Transverse colon (tissue), 4 donors: ENCODE data around the gene PCBP2. TPM values are rescaled to one million over a fixed set of nuclear protein-coding genes. Genes with fewer than 3 reads are reported as not detected.

Experiments
- DNase-seq: peaks from one replicate; pipeline ENCODE4 v3.0.0-alpha.2; 2019
- H3K27ac ChIP-seq, 4 donors: fragments of 200-600 bp; sonication (generic); 2 replicates each; pipeline ENCODE4 v1.5.1; 2016 to 2018; ENCODE audit warnings: inconsistent platforms in 4 of 4
- H3K27me3 ChIP-seq: fragments of 200-600 bp; sonication (generic); 2 replicates; pipeline ENCODE4 v1.5.1; 2017; ENCODE audit warnings: inconsistent platforms
- H3K36me3 ChIP-seq, 4 donors: fragments of 200-600 bp; sonication (generic); 2 replicates each; pipeline ENCODE4 v1.5.1; 2017 to 2019; ENCODE audit warnings: inconsistent platforms in 4 of 4
- H3K4me1 ChIP-seq, 4 donors: fragments of 200-600 bp; sonication (generic); 2 replicates each; pipeline ENCODE4 v1.5.1; 2017 to 2020; ENCODE audit warnings: inconsistent platforms in 4 of 4
- H3K4me3 ChIP-seq, 4 donors: fragments of 200-600 bp; sonication (generic); 1 replicate in 1 of 4; 2 replicates in 3 of 4; pipeline versions ENCODE4 v1.5.1 to v1.6.1; 2017 to 2019; ENCODE audit warnings: inconsistent platforms in 4 of 4
- H3K9me3 ChIP-seq, 2 donors: fragments of 200-600 bp; sonication (generic); 2 replicates each; pipeline ENCODE4 v1.5.1; 2017 to 2019; ENCODE audit warnings: inconsistent platforms in 2 of 2
- EP300 ChIP-seq: sonication (generic); formaldehyde crosslinking; IDR thresholded peaks from one replicate; pipeline ENCODE4 v1.6.1; 2017; ENCODE audit warnings: antibody characterized with exemption, low read depth
- POLR2A ChIP-seq: fragments of 450-650 bp; IDR thresholded peaks from one replicate; pipeline ENCODE4 v1.6.1; 2016; ENCODE audit warnings: antibody characterized with exemption, mild to moderate bottlenecking, moderate library complexity
- POLR2AphosphoS5 ChIP-seq, 3 donors: sonication (generic); formaldehyde crosslinking; IDR thresholded peaks; one replicate each; pipeline ENCODE4 v1.6.1; 2016; ENCODE audit warnings: antibody characterized with exemption in 3 of 3
- WGBS, 2 donors: methylation state at CpG; one replicate each; pipeline ENCODE4 v1.1.5; 2018; ENCODE audit warnings: low coverage in 1 of 2; 5-methylcytosine and 5-hydroxymethylcytosine counted together
- in situ Hi-C, 4 donors: fragments of 200-750 bp; cut with MboI; loops; one replicate each; pipeline versions ENCODE4 v1.15.0 to v1.15.1; 2017; ENCODE audit warnings: low sequenced_read_pairs in 3 of 4, low pct_ligation_motif_present in 1 of 4, low pct_unique_long_range_greater_than_20kb in 1 of 4
- intact Hi-C: fragments of 100-400 bp; cut with DNase I; formaldehyde crosslinking; loops from one replicate; pipeline ENCODE4 v1.15.1; 2023; ENCODE audit warnings: low total_unique reads
- total RNA-seq, 4 donors: library from RNA; depleted of rRNA; stranded (reverse); fragments of >200 nt; gene quantifications; one replicate each; pipeline ENCODE4 v1.1.0, GENCODE V29; 2016
- TF ChIP-seq, protein P1 (sequence below), 5 experiments: fragments of 200-600 bp in 3 of 5; fragments of 450-650 bp in 2 of 5; sonication (generic) in 3 of 5; IDR thresholded peaks; 1 replicate in 2 of 5; 2 replicates in 3 of 5; pipeline ENCODE4 v1.5.1; 2016 to 2017; ENCODE audit warnings: antibody characterized with exemption in 5 of 5, inconsistent platforms in 3 of 5, mild to moderate bottlenecking in 2 of 5, moderate library complexity in 1 of 5

Gene PCBP2
- total RNA-seq, 4 donors from 2014 or later, result 340 to 492 (median 432) TPM

DNA sequence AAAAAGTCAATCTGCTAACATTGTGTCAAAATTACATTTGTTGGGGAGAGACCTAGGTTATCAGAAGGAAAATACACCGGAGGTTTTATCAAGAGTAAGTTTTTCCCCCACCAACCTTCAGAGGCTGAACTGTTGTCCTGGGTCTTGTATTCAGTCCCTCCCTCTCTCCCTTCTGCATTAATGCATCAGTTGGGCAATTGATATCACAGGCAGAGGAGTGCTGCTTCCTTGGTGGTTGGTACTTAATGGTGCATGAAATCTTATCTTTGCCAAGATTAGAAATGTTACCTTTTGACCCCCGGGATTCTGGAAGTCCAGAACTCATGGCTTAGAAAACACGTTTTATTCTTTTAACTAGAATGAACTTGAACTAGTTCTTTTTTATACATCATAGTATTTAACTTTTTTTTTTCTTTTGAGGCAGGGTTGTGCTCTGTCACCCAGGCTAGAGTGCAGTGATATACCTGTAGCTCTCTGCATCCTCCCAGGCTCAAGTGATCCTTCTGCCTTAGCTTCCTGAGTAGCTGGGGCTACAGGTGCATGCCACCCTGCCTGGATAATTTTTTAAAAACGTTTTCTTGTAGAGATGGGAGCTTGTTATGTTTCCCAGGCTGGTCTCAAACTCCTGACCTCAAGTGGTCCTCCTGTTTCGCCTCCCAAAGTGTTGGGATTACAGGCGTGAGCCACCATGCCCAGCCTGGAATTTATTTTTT is 4.9 kb downstream of the PCBP2 start:
- Histone ChIP-seq H3K27me3 (no peaks in the 10 kb centered on the region), H3K4me1 (peaks cover 9 to 19% (median 15%) of the 10 kb centered on the region in 4 donors), H3K9me3 (no peaks in the 10 kb centered on the region), H3K36me3 (peaks cover 0 to 82% (median 38%) of the 10 kb centered on the region in 4 donors), H3K27ac (no peak overlapping the region), H3K4me3 (no peak overlapping the region)
- intact Hi-C loops (no loop called here), in situ Hi-C loops (no loop called here)
- TF ChIP-seq POLR2A (no peak), POLR2AphosphoS5 (IDR thresholded peaks at IDR 0.05) (no peak)
- 75 to 77% methylated on average over 5 to 6 of the region's 6 CpGs for WGBS, 2 donors
- DNase-seq, result no peak

- H3K36me3 ChIP-seq, result peaks cover 0 to 100% (median 52%) of the 10 kb centered on the region in 4 donors
- peaks cover 2 to 7% (median 5%) of the 10 kb centered on the region in 4 donors for H3K4me1 ChIP-seq
- in situ Hi-C loops (no loop called here), intact Hi-C loops (no loop called here)
- H3K27me3 ChIP-seq, result no peaks in the 10 kb centered on the region
- DNase-seq, result no peak
- H3K9me3 ChIP-seq, result no peaks in the 10 kb centered on the region
- no peak overlapping the region for H3K27ac ChIP-seq
- TF ChIP-seq, protein P1, sequence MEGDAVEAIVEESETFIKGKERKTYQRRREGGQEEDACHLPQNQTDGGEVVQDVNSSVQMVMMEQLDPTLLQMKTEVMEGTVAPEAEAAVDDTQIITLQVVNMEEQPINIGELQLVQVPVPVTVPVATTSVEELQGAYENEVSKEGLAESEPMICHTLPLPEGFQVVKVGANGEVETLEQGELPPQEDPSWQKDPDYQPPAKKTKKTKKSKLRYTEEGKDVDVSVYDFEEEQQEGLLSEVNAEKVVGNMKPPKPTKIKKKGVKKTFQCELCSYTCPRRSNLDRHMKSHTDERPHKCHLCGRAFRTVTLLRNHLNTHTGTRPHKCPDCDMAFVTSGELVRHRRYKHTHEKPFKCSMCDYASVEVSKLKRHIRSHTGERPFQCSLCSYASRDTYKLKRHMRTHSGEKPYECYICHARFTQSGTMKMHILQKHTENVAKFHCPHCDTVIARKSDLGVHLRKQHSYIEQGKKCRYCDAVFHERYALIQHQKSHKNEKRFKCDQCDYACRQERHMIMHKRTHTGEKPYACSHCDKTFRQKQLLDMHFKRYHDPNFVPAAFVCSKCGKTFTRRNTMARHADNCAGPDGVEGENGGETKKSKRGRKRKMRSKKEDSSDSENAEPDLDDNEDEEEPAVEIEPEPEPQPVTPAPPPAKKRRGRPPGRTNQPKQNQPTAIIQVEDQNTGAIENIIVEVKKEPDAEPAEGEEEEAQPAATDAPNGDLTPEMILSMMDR (IDR thresholded peaks at IDR 0.05), result no peak
- TF ChIP-seq POLR2A (no peak), EP300 (no peak), POLR2AphosphoS5 (IDR thresholded peaks at IDR 0.05) (no peak)
- WGBS, 2 donors, result 73 to 78% methylated on average over 4 of the region's 4 CpGs
- H3K4me3 ChIP-seq, result no peak overlapping the region
These were observed 7.2 kb downstream of the PCBP2 start for GRCh38 chr12:53459097-53459496.

GRCh38 chr12:53461059-53461458 is 9.2 kb downstream of the PCBP2 start:
- Histone ChIP-seq H3K36me3 (peaks cover 1 to 98% (median 52%) of the 10 kb centered on the region in 4 donors), H3K4me1 (peaks cover 0 to 3% (median 0%) of the 10 kb centered on the region in 4 donors), H3K4me3 (no peak overlapping the region), H3K27me3 (no peaks in the 10 kb centered on the region), H3K27ac (no peak overlapping the region), H3K9me3 (no peaks in the 10 kb centered on the region)
- TF ChIP-seq, protein P1 (IDR thresholded peaks at IDR 0.05), result no peak
- TF ChIP-seq POLR2A (no peak), POLR2AphosphoS5 (IDR thresholded peaks at IDR 0.05) (no peak), EP300 (no peak)
- in situ Hi-C loops, result no loop called here
- DNase-seq, result no peak
- intact Hi-C loops, result no loop called here
- WGBS, 2 donors, result 80 to 100% methylated on average over 1 to 3 of the region's 3 CpGs

- 86 to 90% methylated on average over 3 to 8 of the region's 8 CpGs for WGBS, 2 donors
- peaks cover 0 to 3% (median 0%) of the 10 kb centered on the region in 4 donors for H3K4me1 ChIP-seq
- intact Hi-C loops, result no loop called here
- no peak overlapping the region for H3K27ac ChIP-seq
- no peaks in the 10 kb centered on the region for H3K9me3 ChIP-seq
- no peak for DNase-seq
- H3K4me3 ChIP-seq, result no peak overlapping the region
- no peaks in the 10 kb centered on the region for H3K27me3 ChIP-seq
- TF ChIP-seq, protein P1 (IDR thresholded peaks at IDR 0.05), result no peak
- TF ChIP-seq POLR2AphosphoS5 (IDR thresholded peaks at IDR 0.05), result no peak
- TF ChIP-seq POLR2A, result no peak
- TF ChIP-seq EP300, result no peak
- H3K36me3 ChIP-seq, result peaks cover 1 to 98% (median 52%) of the 10 kb centered on the region in 4 donors
- in situ Hi-C loops, result no loop called here
These were observed 9.7 kb downstream of the PCBP2 start for GRCh38 chr12:53461591-53461990.
